Limb (tissue), 2 donors: ENCODE results near the gene FUT7.

Source experiments
- DNase-seq, 2 donors: peaks; one replicate each; pipeline ENCODE4 v3.0.0-alpha.2; 2016; ENCODE audit errors: extremely low spot score in 2 of 2

The FUT7 gene

DNA sequence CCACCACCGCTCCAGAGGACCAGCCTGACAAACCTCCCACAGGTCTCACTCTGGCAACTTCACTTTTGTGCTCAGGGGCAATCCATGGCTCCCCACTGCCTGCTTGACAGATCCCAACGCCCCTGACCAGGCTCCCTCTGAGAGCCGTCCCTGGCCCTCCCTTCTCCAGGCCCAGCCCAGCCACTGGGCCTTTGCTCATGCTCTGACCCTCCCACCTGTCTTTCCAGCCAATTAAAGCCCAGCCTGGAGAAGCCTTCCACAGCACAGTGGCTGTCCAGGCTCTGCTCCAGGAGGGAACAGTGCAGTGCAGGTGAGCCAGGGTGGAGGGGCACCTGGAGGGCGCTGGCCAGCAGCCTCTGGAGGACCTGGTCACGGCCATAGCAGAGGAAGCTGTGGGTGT, 18.7 kb upstream of the FUT7 start:
- DNase-seq, result no peak

DNA sequence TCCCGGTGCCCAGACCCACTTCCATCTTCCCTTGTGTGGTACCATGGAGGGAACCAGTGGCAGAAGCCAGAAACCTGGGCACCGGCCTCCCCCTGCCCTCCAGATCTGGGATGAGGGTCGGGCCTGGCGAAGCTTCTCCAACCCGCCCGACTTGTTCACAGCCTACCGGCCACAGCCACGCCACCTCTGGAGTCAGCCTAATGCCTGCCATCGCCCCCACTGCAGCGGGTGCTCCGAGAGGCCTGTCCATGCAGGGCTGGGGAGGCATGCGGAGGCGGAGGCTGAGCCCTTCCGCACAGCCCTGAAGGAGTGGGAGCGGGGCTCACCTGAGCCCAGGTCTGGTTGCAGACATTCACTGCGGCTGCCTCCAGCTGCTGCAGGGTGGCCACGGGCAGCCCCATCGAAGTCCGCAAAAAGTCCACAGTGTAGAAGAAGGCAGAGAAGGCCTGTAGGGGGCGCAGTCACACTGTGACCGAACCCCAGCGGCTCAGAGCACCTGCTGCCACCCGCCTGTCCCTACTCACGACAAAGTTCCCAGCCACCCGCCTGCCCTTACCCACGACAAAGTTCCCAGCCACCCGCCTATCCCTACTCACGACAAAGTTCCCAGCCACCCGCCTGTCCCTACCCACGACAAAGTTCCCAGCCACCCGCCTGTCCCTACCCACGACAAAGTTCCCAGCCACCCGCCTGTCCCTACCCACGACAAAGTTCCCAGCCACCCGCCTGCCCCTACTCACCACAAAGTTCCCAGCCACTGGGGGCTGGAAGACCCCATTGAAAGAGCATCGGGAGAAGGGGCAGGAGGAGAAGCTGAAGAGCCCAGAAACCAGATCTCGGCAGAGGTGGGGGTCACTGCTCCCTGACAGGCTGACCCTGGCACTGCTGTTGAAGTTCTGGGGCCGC, 17.9 kb upstream of the FUT7 start:
- peak in 1 of 2 donors; percentile 79 for DNase-seq

- no peak for DNase-seq
These were observed 17.0 kb upstream of the FUT7 start for GRCh38 chr9:137048655-137049543.

GRCh38 chr9:137046088-137046787, 14.3 kb upstream of the FUT7 start, which contains the start of gene NPDC1:
TSS of gene NPDC1 (minus strand) at chr9:137046177. CDS start at chr9:137045989, 188 bp downstream.
- DNase-seq, result peak; percentile 64 to 90

GRCh38 chr9:137045294-137046087, 13.6 kb upstream of the FUT7 start:
- no peak for DNase-seq

GRCh38 chr9:137044502-137045177, 12.8 kb upstream of the FUT7 start:
- DNase-seq, result no peak

- DNase-seq, result no peak
These were observed 12.1 kb upstream of the FUT7 start for GRCh38 chr9:137044037-137044436.

DNA sequence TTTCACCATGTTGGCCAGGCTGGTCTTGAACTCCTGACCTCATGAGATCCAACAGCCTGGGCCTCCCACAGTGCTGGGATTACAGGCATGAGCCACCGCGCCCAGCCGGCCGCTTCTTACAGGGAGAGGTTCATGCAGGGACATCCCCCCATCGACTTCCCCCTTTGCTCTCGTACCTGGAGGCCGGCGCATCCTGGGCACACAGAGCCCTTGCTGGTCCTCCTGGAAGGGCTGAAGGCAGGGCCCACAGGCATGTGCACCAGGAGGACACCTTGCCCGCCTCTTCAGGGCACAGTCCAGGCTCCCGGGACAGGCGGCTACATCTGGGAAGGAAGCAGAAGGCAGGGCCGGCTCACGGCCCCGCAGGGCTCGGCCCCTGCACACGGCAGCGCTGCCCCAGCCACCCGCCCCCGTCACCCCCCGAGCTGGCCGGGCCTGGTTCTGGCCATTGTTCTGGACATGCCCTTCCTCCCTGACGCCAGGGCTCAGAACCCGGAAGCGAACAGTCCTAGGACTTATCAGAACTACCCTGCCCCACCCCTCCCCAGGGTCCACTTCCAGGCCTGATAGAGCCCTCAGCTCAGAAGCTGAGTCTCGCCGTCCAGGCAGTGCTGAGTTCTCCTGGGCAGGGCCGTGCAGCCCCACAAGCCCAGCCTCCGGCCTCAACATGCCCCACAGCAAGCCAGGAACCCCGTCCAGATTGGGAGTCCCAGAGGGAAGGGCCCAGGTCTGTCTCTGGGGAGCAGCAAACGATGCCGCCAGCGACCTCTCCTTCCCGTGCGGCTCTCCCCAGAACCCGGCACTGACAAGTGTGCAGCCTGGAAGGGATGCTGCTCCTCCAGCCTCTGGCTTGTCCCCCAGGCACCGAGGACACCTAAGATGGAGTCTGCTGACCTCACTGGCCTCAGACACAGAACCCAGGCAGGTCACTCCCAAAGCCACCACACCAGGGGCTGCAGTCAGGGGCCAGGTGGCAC, 11.2 kb upstream of the FUT7 start:
- DNase-seq, result no peak

- no peak for DNase-seq
These were observed 9.2 kb upstream of the FUT7 start for GRCh38 chr9:137041124-137041523.

- DNase-seq, result no peak
These were observed 8.7 kb upstream of the FUT7 start for GRCh38 chr9:137040568-137040967.

DNA sequence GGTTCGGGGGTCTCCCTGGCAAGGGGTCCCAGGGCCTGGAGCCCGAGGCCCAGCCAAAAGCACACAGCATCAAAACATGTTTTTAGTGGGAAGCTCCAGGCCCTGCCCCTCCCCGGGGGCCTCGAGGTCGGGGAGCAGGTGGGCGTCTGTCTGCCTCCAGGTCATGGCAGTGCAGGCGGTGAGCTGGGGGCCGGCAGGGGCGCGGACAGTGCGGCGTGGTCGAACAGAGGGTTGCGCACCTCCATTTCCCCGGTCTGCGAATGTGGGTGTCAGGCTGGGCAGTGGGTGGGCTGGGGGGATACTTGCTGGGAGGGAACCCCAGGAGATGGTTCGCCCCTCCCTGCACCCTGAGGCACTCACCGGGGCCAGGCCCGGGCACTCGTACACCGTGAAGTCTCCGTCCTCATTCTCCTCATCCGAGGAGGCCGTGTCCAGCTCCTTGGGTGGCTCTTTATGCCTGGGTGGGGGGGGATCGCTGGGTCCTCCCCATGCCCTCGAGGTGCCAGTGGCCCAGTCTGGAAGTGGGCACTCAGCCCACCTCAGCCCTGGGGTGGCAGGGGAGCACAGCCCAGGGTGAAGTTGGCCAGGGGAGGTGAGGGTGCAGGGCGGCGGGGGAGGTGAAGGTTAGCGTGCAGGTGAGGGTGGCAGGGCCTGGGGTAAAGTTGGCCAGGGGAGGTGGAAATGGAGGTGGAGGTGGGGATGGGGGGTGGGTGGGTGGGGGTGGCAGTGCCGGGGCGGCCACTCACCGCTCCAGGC, 7.9 kb upstream of the FUT7 start:
- no peak for DNase-seq

- DNase-seq, result no peak
These were observed 7.0 kb upstream of the FUT7 start for GRCh38 chr9:137038916-137039315.

- DNase-seq, result no peak
These were observed 5.6 kb upstream of the FUT7 start for GRCh38 chr9:137037483-137037882.

DNA sequence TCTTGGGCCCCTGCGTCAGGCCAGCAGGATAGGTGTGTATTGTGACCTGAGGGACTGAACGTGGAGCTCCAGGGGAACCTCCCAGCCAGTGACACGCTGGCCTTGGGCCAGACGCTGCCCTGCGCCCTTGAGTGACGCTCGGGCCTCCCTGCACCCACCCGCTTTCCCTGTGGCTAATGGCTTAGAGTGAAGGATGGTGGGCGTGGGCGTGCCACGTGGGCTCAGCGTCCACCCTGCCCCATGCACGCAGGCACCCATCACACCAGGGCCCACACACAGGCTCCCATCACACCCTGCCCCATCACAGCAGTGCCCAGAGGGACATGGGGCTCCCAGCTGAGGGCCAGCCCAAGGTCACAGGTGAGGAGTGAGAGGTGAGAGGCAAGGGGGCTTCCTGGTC, 5.1 kb upstream of the FUT7 start:
- DNase-seq, result no peak

- no peak for DNase-seq
These were observed 4.0 kb upstream of the FUT7 start for GRCh38 chr9:137035937-137036336.

DNA sequence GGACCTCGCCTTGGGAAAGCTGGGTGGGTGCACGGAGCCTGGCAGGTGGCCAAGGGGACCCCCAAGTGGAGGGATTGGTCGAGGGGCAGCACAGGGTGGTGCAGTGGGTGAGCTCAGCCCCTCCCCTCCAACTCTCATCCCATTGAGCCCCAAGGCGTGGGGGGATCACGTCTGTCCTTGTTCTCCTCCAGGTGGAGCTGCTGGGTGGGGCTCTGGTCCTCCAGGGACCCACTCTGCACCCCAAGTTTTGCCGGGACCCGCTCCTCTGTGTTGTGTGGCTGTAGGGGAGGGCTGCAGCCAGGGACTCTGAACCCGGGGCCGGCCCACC, 3.6 kb upstream of the FUT7 start:
- DNase-seq, result no peak

GRCh38 chr9:137034709-137035506, 3.0 kb upstream of the FUT7 start:
- DNase-seq, result peak; percentile 80 to 89
